HepG2 (cell line): ENCODE data around the gene ZNF792. TPM values are rescaled to one million over a fixed set of nuclear protein-coding genes. Genes with fewer than 3 reads are reported as not detected.
A peak's percentile ranks its signal among the peaks of the same experiment; 100 is the strongest.

Experiments used
- AGO2 ChIP-seq: fragments of 200-400 bp; formaldehyde crosslinking; optimal IDR thresholded peaks from 2 replicates; pipeline ENCODE3; 2017; ENCODE audit warnings: mild to moderate bottlenecking, low read depth, low read length, moderate library complexity
- CREM ChIP-seq, 2 experiments: sonication (generic) in 1 of 2; formaldehyde crosslinking in 1 of 2; IDR thresholded peaks; 2 replicates each; pipeline versions ENCODE4 v1.4.0 to v1.6.1; 2016 to 2020; ENCODE audit warnings: antibody characterized with exemption in 1 of 2, mild to moderate bottlenecking in 1 of 2, missing genetic modification reagents in 1 of 2
- ELF1 ChIP-seq: sonication (generic); formaldehyde crosslinking; IDR thresholded peaks from 2 replicates; pipeline ENCODE4 v1.4.0; 2020; ENCODE audit warnings: missing genetic modification reagents
- FOXJ3 ChIP-seq: sonication (generic); formaldehyde crosslinking; IDR thresholded peaks from 2 replicates; pipeline ENCODE4 v1.4.0; 2020; ENCODE audit warnings: missing genetic modification reagents, mild to moderate bottlenecking, borderline replicate concordance
- GZF1 ChIP-seq: sonication (generic); formaldehyde crosslinking; IDR thresholded peaks from 2 replicates; pipeline ENCODE4 v1.5.1; 2020; ENCODE audit warnings: mild to moderate bottlenecking, missing genetic modification reagents
- HNF4G ChIP-seq, 2 experiments: sonication (generic) in 1 of 2; formaldehyde crosslinking in 1 of 2; IDR thresholded peaks; 2 replicates each; pipeline versions ENCODE4 v1.4.0 to v1.6.1; 2011 to 2020; ENCODE audit warnings: borderline replicate concordance in 2 of 2, low read depth in 2 of 2, mild to moderate bottlenecking in 2 of 2, low read length in 1 of 2, missing genetic modification reagents in 1 of 2, moderate library complexity in 1 of 2
- HNRNPH1 ChIP-seq: fragments of 200-400 bp; formaldehyde crosslinking; optimal IDR thresholded peaks from 2 replicates; pipeline ENCODE3; 2017; ENCODE audit warnings: mild to moderate bottlenecking, low read depth, low read length
- HOXA9 ChIP-seq: sonication (generic); formaldehyde crosslinking; IDR thresholded peaks from 2 replicates; pipeline ENCODE4 v1.8.1; 2022; ENCODE audit warnings: missing genetic modification reagents, mild to moderate bottlenecking, moderate library complexity, borderline replicate concordance
- KDM6A ChIP-seq: IDR thresholded peaks from 2 replicates; pipeline ENCODE4 v1.6.1; 2016; ENCODE audit warnings: low read depth
- MATR3 ChIP-seq: sonication (generic); formaldehyde crosslinking; IDR thresholded peaks from 2 replicates; pipeline ENCODE4 v1.4.0; 2020; ENCODE audit warnings: missing genetic modification reagents
- MED1 ChIP-seq: sonication (generic); formaldehyde crosslinking; IDR thresholded peaks from 2 replicates; pipeline ENCODE4 v1.4.0; 2020; ENCODE audit warnings: missing genetic modification reagents
- NR1H2 ChIP-seq: sonication (generic); formaldehyde crosslinking; IDR thresholded peaks from 2 replicates; pipeline ENCODE4 v1.8.1; 2022; ENCODE audit warnings: low read depth, missing genetic modification reagents, borderline replicate concordance
- NR2F6 ChIP-seq, 2 experiments: IDR thresholded peaks; 2 replicates each; pipeline ENCODE4 v1.6.1; 2016; ENCODE audit warnings: antibody characterized with exemption in 1 of 2, mild to moderate bottlenecking in 1 of 2
- PCBP2 ChIP-seq: fragments of 200-400 bp; formaldehyde crosslinking; optimal IDR thresholded peaks from 2 replicates; pipeline ENCODE3; 2018; ENCODE audit warnings: low read length, low read depth; ENCODE audit not compliant: poor library complexity, severe bottlenecking
- SP140L ChIP-seq: sonication (generic); formaldehyde crosslinking; IDR thresholded peaks from 2 replicates; pipeline ENCODE4 v1.4.0; 2020; ENCODE audit warnings: missing genetic modification reagents, borderline replicate concordance
- SRY ChIP-seq: sonication (generic); formaldehyde crosslinking; IDR thresholded peaks from 2 replicates; pipeline ENCODE4 v1.8.0; 2022; ENCODE audit warnings: mild to moderate bottlenecking, missing genetic modification reagents
- THYN1 ChIP-seq: sonication (generic); formaldehyde crosslinking; IDR thresholded peaks from 2 replicates; pipeline ENCODE4 v1.8.1; 2023; ENCODE audit warnings: low read depth, mild to moderate bottlenecking, moderate library complexity, missing genetic modification reagents, borderline replicate concordance
- TOE1 ChIP-seq: sonication (generic); formaldehyde crosslinking; IDR thresholded peaks from 2 replicates; pipeline ENCODE4 v1.4.0; 2020; ENCODE audit warnings: mild to moderate bottlenecking, missing genetic modification reagents
- ZNF264 ChIP-seq: sonication (generic); formaldehyde crosslinking; IDR thresholded peaks from 2 replicates; pipeline ENCODE4 v1.4.0; 2020; ENCODE audit warnings: missing genetic modification reagents
- ZNF343 ChIP-seq: sonication (generic); formaldehyde crosslinking; IDR thresholded peaks from 2 replicates; pipeline ENCODE4 v1.4.0; 2020; ENCODE audit warnings: mild to moderate bottlenecking, missing genetic modification reagents
- ZNF382 ChIP-seq: sonication (generic); formaldehyde crosslinking; IDR thresholded peaks from 2 replicates; pipeline ENCODE4 v1.5.0; 2020; ENCODE audit warnings: missing genetic modification reagents, mild to moderate bottlenecking, borderline replicate concordance
- ZNF510 ChIP-seq: sonication (generic); formaldehyde crosslinking; IDR thresholded peaks from 2 replicates; pipeline ENCODE4 v1.4.0; 2020; ENCODE audit warnings: low read depth, mild to moderate bottlenecking, missing genetic modification reagents
- ZNF572 ChIP-seq: sonication (generic); formaldehyde crosslinking; IDR thresholded peaks from 2 replicates; pipeline ENCODE4 v1.5.1; 2020; ENCODE audit warnings: mild to moderate bottlenecking, missing genetic modification reagents
- ZNF674 ChIP-seq: sonication (generic); formaldehyde crosslinking; IDR thresholded peaks from 2 replicates; pipeline ENCODE4 v1.5.0; 2020; ENCODE audit warnings: low read depth, mild to moderate bottlenecking, missing genetic modification reagents
- polyA plus RNA-seq, 8 experiments: library from polyadenylated mRNA; depleted of rRNA in 3 of 8; stranded (reverse) in 7 of 8; unstranded in 1 of 8; fragments of >200 nt; fragmentation: Illumina TruSeq in 4 of 8; extraction: Trizol in 4 of 8; gene quantifications; 2 replicates each; pipeline versions ENCODE4 v1.2.1 to v1.2.3, GENCODE V29; 2011 to 2016; ENCODE audit warnings: low read depth in 4 of 8, missing spikeins in 1 of 8, mixed read lengths in 1 of 8; ENCODE audit not compliant: insufficient read depth in 1 of 8
- total RNA-seq, 5 experiments: library from RNA; depleted of rRNA; stranded (reverse); fragments of >200 nt; fragmentation: Illumina TruSeq; extraction: Trizol; gene quantifications; 2 replicates each; pipeline ENCODE4 v1.2.3, GENCODE V29; 2016; ENCODE audit warnings: low read depth in 1 of 5
- TF ChIP-seq, protein P1 (sequence below), 2 experiments: IDR thresholded peaks; 2 replicates each; pipeline ENCODE4 v1.6.1; 2011 to 2012; ENCODE audit warnings: low read length in 2 of 2, borderline replicate concordance in 1 of 2, low read depth in 1 of 2, mild to moderate bottlenecking in 1 of 2, moderate library complexity in 1 of 2
- TF ChIP-seq, protein P2 (sequence below): sonication (generic); formaldehyde crosslinking; IDR thresholded peaks from 2 replicates; pipeline ENCODE4 v1.5.1; 2020; ENCODE audit warnings: mild to moderate bottlenecking, missing genetic modification reagents, moderate library complexity

ZNF792 gene
- total and polyA plus RNA-seq, 2 of the 13 experiments (the other 11 are each of a cell fraction or from before 2014, with no cell fraction given), result 5.5 to 11.5 TPM

DNA sequence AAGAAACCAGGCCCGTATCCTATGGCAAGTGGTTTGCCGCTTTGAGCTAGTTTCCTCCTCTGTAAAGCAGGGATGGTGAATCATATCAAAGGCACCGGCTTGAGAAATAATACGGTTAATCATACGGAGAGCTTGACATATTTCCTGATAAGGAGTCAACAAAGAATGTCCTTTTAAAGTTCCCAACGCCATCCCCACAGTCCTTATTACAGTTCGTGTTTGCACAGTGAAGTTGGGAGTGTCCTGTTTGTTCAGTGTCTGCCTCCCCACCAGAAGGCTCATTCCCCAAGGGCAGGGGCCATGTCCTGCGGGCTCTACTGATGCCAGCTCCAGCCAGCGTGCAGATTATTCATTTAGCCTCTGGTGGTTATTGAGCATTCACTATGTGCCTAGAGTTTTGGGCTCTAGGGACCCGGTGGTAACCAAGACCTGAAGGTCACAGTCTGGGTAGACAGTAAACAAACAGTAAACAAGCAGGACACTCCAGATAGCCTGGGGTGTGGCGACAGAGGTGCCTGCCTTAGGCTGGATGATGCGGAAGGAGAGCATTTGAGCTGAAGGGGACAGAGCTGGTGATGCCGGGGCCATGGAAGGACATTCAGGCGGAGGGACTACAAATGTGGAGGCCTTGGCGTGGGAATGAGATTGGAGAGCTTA lies 42.4 kb upstream of the ZNF792 start (continued):
- TF ChIP-seq ZNF264, result peak; percentile 71; the same call in 1 of the 2 replicates
- TF ChIP-seq HNRNPH1, result no peak
- no peak for TF ChIP-seq HOXA9 (CRISPR knock-in tag)
- TF ChIP-seq, protein P1, sequence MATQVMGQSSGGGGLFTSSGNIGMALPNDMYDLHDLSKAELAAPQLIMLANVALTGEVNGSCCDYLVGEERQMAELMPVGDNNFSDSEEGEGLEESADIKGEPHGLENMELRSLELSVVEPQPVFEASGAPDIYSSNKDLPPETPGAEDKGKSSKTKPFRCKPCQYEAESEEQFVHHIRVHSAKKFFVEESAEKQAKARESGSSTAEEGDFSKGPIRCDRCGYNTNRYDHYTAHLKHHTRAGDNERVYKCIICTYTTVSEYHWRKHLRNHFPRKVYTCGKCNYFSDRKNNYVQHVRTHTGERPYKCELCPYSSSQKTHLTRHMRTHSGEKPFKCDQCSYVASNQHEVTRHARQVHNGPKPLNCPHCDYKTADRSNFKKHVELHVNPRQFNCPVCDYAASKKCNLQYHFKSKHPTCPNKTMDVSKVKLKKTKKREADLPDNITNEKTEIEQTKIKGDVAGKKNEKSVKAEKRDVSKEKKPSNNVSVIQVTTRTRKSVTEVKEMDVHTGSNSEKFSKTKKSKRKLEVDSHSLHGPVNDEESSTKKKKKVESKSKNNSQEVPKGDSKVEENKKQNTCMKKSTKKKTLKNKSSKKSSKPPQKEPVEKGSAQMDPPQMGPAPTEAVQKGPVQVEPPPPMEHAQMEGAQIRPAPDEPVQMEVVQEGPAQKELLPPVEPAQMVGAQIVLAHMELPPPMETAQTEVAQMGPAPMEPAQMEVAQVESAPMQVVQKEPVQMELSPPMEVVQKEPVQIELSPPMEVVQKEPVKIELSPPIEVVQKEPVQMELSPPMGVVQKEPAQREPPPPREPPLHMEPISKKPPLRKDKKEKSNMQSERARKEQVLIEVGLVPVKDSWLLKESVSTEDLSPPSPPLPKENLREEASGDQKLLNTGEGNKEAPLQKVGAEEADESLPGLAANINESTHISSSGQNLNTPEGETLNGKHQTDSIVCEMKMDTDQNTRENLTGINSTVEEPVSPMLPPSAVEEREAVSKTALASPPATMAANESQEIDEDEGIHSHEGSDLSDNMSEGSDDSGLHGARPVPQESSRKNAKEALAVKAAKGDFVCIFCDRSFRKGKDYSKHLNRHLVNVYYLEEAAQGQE (IDR thresholded peaks at IDR 0.05; ENCODE audit: borderline replicate concordance in 1 of 2, low read depth in 1 of 2, low read length in 2 of 2), result no peak
- TF ChIP-seq, protein P2, sequence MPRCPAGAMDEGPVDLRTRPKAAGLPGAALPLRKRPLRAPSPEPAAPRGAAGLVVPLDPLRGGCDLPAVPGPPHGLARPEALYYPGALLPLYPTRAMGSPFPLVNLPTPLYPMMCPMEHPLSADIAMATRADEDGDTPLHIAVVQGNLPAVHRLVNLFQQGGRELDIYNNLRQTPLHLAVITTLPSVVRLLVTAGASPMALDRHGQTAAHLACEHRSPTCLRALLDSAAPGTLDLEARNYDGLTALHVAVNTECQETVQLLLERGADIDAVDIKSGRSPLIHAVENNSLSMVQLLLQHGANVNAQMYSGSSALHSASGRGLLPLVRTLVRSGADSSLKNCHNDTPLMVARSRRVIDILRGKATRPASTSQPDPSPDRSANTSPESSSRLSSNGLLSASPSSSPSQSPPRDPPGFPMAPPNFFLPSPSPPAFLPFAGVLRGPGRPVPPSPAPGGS (CRISPR knock-in tag), result peak; percentile 66; the same call in 1 of the 2 replicates
- TF ChIP-seq SRY (CRISPR knock-in tag), result no peak
- no peak for TF ChIP-seq ZNF674 (CRISPR knock-in tag)
- peak; percentile 47; the same call in 1 of the 2 replicates for TF ChIP-seq HNF4G (IDR thresholded peaks at IDR 0.05; ENCODE audit: borderline replicate concordance, low read depth, low read length)
- no peak; the same call in 1 of the 2 replicates for TF ChIP-seq HNF4G (CRISPR knock-in tag; IDR thresholded peaks at IDR 0.05; ENCODE audit: borderline replicate concordance, low read depth)
- TF ChIP-seq AGO2, result no peak
- TF ChIP-seq TOE1 (CRISPR knock-in tag), result no peak
- no peak for TF ChIP-seq PCBP2
- TF ChIP-seq FOXJ3 (CRISPR knock-in tag), result peak; percentile 93
- no peak for TF ChIP-seq NR1H2 (CRISPR knock-in tag)
- TF ChIP-seq ZNF382 (CRISPR knock-in tag), result no peak
- no peak; the same call in 1 of the 2 replicates for TF ChIP-seq ELF1 (CRISPR knock-in tag)
- peak; percentile 94 for TF ChIP-seq MED1 (CRISPR knock-in tag)
- TF ChIP-seq GZF1 (CRISPR knock-in tag), result no peak; the same call in 1 of the 2 replicates
- TF ChIP-seq THYN1 (CRISPR knock-in tag), result no peak
- TF ChIP-seq ZNF572 (CRISPR knock-in tag), result no peak
- no peak for TF ChIP-seq MATR3 (CRISPR knock-in tag)
- peak; percentile 90 for TF ChIP-seq NR2F6 (IDR thresholded peaks at IDR 0.05)
- peak; percentile 90 for TF ChIP-seq NR2F6 (CRISPR knock-in tag; IDR thresholded peaks at IDR 0.05)
- peak; percentile 59 for TF ChIP-seq KDM6A (CRISPR knock-in tag)
- 0 out of 2 replicates have a peak, but pooled peaks have one; percentile 41 for TF ChIP-seq SP140L (CRISPR knock-in tag)
- TF ChIP-seq ZNF343 (CRISPR knock-in tag), result no peak
- no peak for TF ChIP-seq ZNF510 (CRISPR knock-in tag)
- peak; percentile 89 for TF ChIP-seq CREM (IDR thresholded peaks at IDR 0.05)
- TF ChIP-seq CREM (CRISPR knock-in tag; IDR thresholded peaks at IDR 0.05), result no peak
